ENCODE measurements around the gene RNF213.

GRCh38 chr17:80243526-80244433, 16.9 kb upstream of the RNF213 start:
- TF ChIP-seq CTCF (conservative IDR thresholded peaks at IDR 0.05 in 1 of 2, IDR thresholded peaks at IDR 0.05 in 1 of 2; ENCODE audit: low read depth in 1 of 2, low read length in 2 of 2) (no peak), EZH2 (IDR thresholded peaks at IDR 0.05; ENCODE audit: low read length, missing control alignments) (no peak)

All from fibroblast of lung (primary cell).